Activated naive CD8-positive, alpha-beta T cell treated with anti-CD3 and anti-CD28 coated beads, Interleukin-2, amount 10 ng/mL, durations not matched to agents 7 days and 5 days (primary cell): Measurements from ENCODE around the gene EMILIN2. TPM values are rescaled to one million over a fixed set of nuclear protein-coding genes. Genes with fewer than 3 reads are reported as not detected.
"Not testable (repeated sequence)": the region's sequence is repeated elsewhere in the genome, so short reads cannot be mapped to it uniquely, and the experiment has no call there.

Experiments
- ATAC-seq: fragments of 150-1000 bp; cut with Tn5 transposase; one replicate; pipeline ENCODE4 v1.10.0; 2021; ENCODE audit warnings: low read depth, moderate library complexity
- POLR2A ChIA-PET: fragments of 350-600 bp; sonication (Branson Sonifier 250); formaldehyde crosslinking; loops from one replicate; lab custom pipeline; 2021; ENCODE audit warnings: antibody characterized with exemption; lab: Charles Lee
- DNase-seq: peaks from one replicate; pipeline ENCODE4 v3.0.0; 2021
- H3K27ac Mint-ChIP-seq: one replicate; pipeline ENCODE4 v1.8.0; 2022; ENCODE audit warnings: mild to moderate bottlenecking, mixed read lengths
- H3K27me3 Mint-ChIP-seq: one replicate; pipeline ENCODE4 v1.8.0; 2022; ENCODE audit warnings: mild to moderate bottlenecking, moderate library complexity, mixed read lengths
- H3K36me3 Mint-ChIP-seq: one replicate; pipeline ENCODE4 v1.8.0; 2021; ENCODE audit warnings: mild to moderate bottlenecking, mixed read lengths
- H3K4me1 Mint-ChIP-seq: one replicate; pipeline ENCODE4 v1.8.0; 2021; ENCODE audit warnings: mixed read lengths
- H3K4me3 Mint-ChIP-seq: one replicate; pipeline ENCODE4 v1.8.0; 2022; ENCODE audit warnings: mild to moderate bottlenecking, moderate library complexity, mixed read lengths
- H3K9me3 Mint-ChIP-seq: one replicate; pipeline ENCODE4 v1.8.0; 2021; ENCODE audit warnings: mixed read lengths
- total RNA-seq, 2 experiments: library from RNA; stranded (reverse); gene quantifications; one replicate each; pipeline ENCODE4 v1.2.3, GENCODE V29; 2021

EMILIN2 gene
- total RNA-seq, 2 experiments from 2014 or later = 23.3 to 27.7 TPM

GRCh38 chr18:2824865-2825264 is 21.9 kb upstream of the EMILIN2 start:
- Mint-ChIP-seq H3K4me3 (no peak overlapping the region), H3K36me3 (no peaks in the 10 kb centered on the region), H3K4me1 (no peaks in the 10 kb centered on the region), H3K27ac (no peak overlapping the region), H3K9me3 (peaks cover 2% of the 10 kb centered on the region), H3K27me3 (peaks cover 2% of the 10 kb centered on the region)
- DNase-seq (no peak), ATAC-seq (no peak)
- POLR2A ChIA-PET = no interaction called here

DNA sequence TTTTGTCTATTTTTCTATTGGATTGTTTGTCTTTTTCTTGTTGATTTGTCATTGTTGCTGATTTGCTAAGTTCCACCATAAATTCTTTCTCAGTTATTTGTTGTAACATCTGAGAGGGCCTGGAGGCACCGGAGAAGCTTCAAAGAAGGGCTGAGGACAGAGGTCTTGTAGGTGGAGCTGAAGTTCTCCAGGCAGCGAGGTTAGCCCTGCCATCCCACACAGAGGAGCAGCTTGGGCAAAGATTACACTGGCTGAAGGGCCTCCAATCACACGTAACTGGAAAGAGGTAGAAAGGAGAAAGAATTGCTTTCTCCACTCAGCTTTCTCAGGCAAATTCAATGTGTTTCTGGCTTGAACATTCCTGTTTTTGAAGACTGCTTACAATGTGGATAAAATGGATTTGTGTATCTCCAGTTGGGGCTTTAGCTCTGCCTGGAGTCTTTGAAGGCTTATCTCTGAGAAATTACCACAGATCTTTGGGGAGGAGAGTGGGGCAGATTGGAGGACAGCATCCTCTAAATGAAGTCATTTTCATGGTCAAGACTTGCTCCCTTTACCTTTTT is 21.1 kb upstream of the EMILIN2 start:
- peaks cover 4% of the 10 kb centered on the region for H3K27me3 Mint-ChIP-seq
- peaks cover 2% of the 10 kb centered on the region for H3K9me3 Mint-ChIP-seq
- no peaks in the 10 kb centered on the region for H3K4me1 Mint-ChIP-seq
- no peak for ATAC-seq
- no peak overlapping the region for H3K27ac Mint-ChIP-seq
- H3K36me3 Mint-ChIP-seq = no peaks in the 10 kb centered on the region
- POLR2A ChIA-PET = interaction anchor here (0.6 kb wide), 1 partner anchor 50 kb away, joined by 3 read pairs; no protein-coding TSS in a partner anchor
- DNase-seq = no peak
- no peak overlapping the region for H3K4me3 Mint-ChIP-seq

- H3K9me3 Mint-ChIP-seq = peaks cover 2% of the 10 kb centered on the region
- DNase-seq (no peak), ATAC-seq (no peak)
- POLR2A ChIA-PET = no interaction called here
- H3K27ac Mint-ChIP-seq = no peak overlapping the region
- no peaks in the 10 kb centered on the region for H3K36me3 Mint-ChIP-seq
- H3K27me3 Mint-ChIP-seq = peaks cover 2% of the 10 kb centered on the region
- H3K4me3 Mint-ChIP-seq = no peak overlapping the region
- H3K4me1 Mint-ChIP-seq = no peaks in the 10 kb centered on the region
These were observed 20.2 kb upstream of the EMILIN2 start for GRCh38 chr18:2826581-2826980.

GRCh38 chr18:2827061-2827460 is 19.7 kb upstream of the EMILIN2 start:
- Mint-ChIP-seq H3K36me3 (no peaks in the 10 kb centered on the region), H3K27ac (no peak overlapping the region), H3K9me3 (peaks cover 2% of the 10 kb centered on the region), H3K4me1 (no peaks in the 10 kb centered on the region), H3K27me3 (peaks cover 2% of the 10 kb centered on the region), H3K4me3 (no peak overlapping the region)
- POLR2A ChIA-PET = no interaction called here
- DNase-seq = no peak
- no peak for ATAC-seq

- H3K4me1 Mint-ChIP-seq, H3K36me3 Mint-ChIP-seq, DNase-seq, H3K27me3 Mint-ChIP-seq, H3K27ac Mint-ChIP-seq, H3K4me3 Mint-ChIP-seq, ATAC-seq, POLR2A ChIA-PET: not testable (repeated sequence)
- peaks cover 13% of the 10 kb centered on the region for H3K9me3 Mint-ChIP-seq
These were observed 10.7 kb upstream of the EMILIN2 start for GRCh38 chr18:2836118-2836517.

DNA sequence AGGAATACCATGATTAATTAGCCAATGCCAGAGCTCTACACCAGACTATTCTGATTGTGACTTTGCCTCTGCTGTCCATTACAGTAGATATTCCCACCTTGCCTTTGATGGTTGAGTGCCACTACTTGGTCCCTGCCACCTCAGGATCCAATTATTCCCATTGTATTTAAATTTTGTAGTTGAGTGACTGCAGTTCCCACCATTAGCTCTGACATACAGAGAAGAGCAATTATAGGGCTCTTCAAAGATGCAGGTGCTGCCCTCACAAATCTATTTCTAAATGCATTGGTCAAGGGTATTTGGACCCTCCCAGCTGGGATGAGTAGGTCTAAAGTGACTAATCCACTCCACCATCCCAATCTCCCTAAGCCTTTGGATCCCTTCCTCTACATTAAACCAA is 9.5 kb upstream of the EMILIN2 start:
- H3K27me3 Mint-ChIP-seq, H3K36me3 Mint-ChIP-seq, H3K4me1 Mint-ChIP-seq, H3K4me3 Mint-ChIP-seq, POLR2A ChIA-PET, DNase-seq, ATAC-seq, H3K27ac Mint-ChIP-seq: not testable (repeated sequence)
- H3K9me3 Mint-ChIP-seq = peaks cover 13% of the 10 kb centered on the region

DNA sequence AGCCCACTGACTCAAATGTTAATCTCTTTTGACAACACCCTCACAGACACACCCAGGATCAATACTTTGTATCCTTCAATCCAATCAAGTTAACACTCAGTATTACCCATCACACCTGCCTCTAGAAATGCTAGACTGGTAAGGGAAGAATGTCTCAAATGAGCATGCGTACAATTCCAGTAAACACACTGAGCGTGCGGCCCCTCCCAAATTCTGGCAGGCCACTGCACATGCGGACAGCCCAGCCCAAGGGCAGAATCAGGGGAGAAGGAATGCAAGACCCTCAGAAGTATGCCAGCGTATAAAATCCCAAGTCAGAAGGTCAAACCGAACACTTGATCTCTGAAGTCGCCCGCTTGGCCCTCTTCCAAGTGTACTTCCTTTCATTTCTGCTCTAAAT is 7.6 kb upstream of the EMILIN2 start:
- H3K36me3 Mint-ChIP-seq = peaks cover 2% of the 10 kb centered on the region
- H3K27me3 Mint-ChIP-seq = peaks cover 3% of the 10 kb centered on the region
- no peak overlapping the region for H3K27ac Mint-ChIP-seq
- POLR2A ChIA-PET = no interaction called here
- no peaks in the 10 kb centered on the region for H3K4me1 Mint-ChIP-seq
- peaks cover 13% of the 10 kb centered on the region for H3K9me3 Mint-ChIP-seq
- no peak overlapping the region for H3K4me3 Mint-ChIP-seq
- no peak for DNase-seq
- ATAC-seq = no peak

DNA sequence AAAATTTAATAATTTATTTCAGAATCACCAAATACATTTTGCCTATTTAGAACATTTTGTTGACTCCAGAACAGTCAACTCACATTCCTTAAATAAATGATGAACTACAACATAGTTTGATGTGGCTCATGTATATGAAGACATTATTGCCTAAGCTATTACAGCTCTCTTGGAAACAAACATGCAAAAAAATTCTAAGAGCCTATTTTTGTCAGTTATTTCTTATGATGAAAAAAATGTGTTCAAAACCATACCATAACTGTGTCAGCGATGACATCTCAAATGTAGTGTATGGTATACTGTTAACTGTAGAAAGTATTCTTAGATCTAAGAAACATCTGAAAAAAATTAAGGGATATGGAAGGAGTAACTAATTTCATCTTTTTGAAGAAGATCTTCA is 6.3 kb upstream of the EMILIN2 start:
- Mint-ChIP-seq H3K9me3 (peaks cover 7% of the 10 kb centered on the region), H3K4me1 (no peaks in the 10 kb centered on the region), H3K4me3 (no peak overlapping the region), H3K27me3 (peaks cover 16% of the 10 kb centered on the region), H3K27ac (no peak overlapping the region), H3K36me3 (no peaks in the 10 kb centered on the region)
- DNase-seq (no peak), ATAC-seq (no peak)
- POLR2A ChIA-PET = no interaction called here

DNA sequence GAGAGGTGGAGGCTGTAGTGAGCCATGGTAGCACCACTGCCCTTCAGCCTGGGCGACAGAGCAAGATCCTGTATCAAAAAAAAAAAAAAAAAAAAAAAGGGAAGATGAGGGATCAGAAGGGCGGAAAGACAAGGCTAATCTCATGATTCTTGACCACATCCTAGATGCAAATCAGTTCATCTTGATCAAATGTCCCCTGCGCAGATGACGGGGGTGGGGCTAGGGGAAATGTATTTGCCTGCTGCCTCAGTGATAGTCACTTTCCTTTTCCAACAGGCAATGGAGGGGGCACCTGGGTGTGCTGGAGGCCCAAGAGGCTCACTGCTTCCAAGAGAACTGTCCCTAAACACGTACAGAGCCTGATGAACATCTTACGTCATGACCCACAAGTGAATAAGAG is 3.7 kb upstream of the EMILIN2 start:
- Mint-ChIP-seq H3K36me3 (no peaks in the 10 kb centered on the region), H3K27ac (no peak overlapping the region), H3K27me3 (peaks cover 34% of the 10 kb centered on the region), H3K9me3 (peaks cover 3% of the 10 kb centered on the region), H3K4me3 (no peak overlapping the region), H3K4me1 (peaks cover 8% of the 10 kb centered on the region)
- POLR2A ChIA-PET = no interaction called here
- ATAC-seq (no peak), DNase-seq (no peak)

DNA sequence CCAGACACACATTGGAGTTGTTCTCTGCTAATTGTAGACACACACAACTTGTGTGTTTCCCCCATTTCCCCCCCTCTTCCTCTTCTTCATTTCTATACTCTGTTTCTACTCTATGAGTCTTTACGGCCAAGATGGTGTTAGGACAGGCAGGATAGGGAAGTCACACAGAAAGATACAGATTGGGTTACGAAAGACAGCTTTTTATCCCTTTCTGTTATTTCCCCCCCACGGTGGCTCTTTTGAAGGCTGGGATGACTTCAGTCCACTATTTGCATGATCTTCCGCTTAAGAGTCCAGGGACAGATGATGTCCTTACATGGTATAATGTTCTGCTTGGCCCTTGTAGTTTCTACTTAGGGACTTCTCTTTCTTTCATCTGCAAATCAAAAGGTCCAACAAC is 1.6 kb upstream of the EMILIN2 start:
- H3K9me3 Mint-ChIP-seq = no peaks in the 10 kb centered on the region
- POLR2A ChIA-PET = no interaction called here
- no peak overlapping the region for H3K4me3 Mint-ChIP-seq
- peaks cover 15% of the 10 kb centered on the region for H3K4me1 Mint-ChIP-seq
- H3K27ac Mint-ChIP-seq = no peak overlapping the region
- no peak for ATAC-seq
- H3K36me3 Mint-ChIP-seq = no peaks in the 10 kb centered on the region
- peaks cover 54% of the 10 kb centered on the region for H3K27me3 Mint-ChIP-seq
- no peak for DNase-seq

- peaks cover 15% of the 10 kb centered on the region for H3K4me1 Mint-ChIP-seq
- H3K36me3 Mint-ChIP-seq = no peaks in the 10 kb centered on the region
- DNase-seq (peak; percentile 61), ATAC-seq (peak; percentile 68)
- H3K27ac Mint-ChIP-seq = no peak overlapping the region
- no peaks in the 10 kb centered on the region for H3K9me3 Mint-ChIP-seq
- POLR2A ChIA-PET = interaction anchor here (1.0 kb wide), 1 partner anchor 36 kb away, joined by 3 read pairs; no protein-coding TSS in a partner anchor
- H3K27me3 Mint-ChIP-seq = peaks cover 66% of the 10 kb centered on the region
- H3K4me3 Mint-ChIP-seq = peak overlapping the region; percentile 84
These were observed 776 bp downstream of the EMILIN2 start for GRCh38 chr18:2847317-2848246.

DNA sequence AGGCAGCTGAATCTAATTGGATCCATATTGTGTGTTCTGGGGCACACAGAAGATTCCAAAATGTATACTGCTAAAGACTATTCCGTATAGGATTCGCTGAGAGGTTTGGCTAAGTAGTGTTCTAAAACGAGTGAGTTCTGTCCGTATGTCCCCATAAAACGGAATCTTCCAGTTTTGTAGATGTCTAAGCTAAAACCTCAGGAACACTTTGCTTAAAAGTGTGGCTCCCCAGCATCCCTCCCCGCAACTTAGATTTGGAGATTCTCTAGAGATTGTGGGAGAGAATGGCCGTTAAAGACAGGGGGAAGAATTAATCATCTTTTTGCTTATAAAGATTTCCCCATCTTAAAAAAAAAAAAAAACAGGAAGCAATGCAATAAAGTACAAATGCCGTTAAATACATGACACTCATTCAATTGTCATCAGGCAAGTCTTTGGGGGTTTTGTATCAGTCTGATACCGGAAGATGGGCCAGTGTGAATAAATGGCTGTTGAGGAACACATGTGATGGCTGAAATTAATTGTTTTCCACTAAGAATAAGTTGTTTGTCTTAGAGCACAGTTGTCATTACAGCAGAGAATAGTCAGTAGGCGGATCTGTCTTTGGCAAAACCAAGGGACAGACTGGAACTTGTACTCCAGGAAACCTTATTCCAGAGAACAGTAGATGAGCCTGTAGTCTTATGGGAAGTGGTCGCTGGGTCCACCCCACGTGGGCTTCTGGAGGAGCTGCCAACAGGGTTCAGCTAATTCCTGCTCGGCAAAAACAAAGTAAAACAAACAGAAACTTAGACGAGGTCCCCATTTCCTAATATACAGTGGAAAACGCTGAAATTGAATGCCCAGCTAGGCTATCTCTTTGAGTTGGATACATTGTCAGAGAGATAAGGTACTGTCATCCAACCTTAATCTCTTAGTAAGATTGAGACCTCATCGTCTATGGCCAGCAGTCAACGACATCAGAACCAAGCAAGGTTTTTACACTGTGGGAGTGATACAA is 1.7 kb downstream of the EMILIN2 start:
- Mint-ChIP-seq H3K27me3 (peaks cover 68% of the 10 kb centered on the region), H3K4me3 (peak overlapping the region; percentile 84), H3K9me3 (no peaks in the 10 kb centered on the region), H3K4me1 (peaks cover 15% of the 10 kb centered on the region), H3K36me3 (no peaks in the 10 kb centered on the region), H3K27ac (no peak overlapping the region)
- POLR2A ChIA-PET = no interaction called here
- no peak for DNase-seq
- no peak for ATAC-seq

GRCh38 chr18:2850816-2851215 is 4.0 kb downstream of the EMILIN2 start:
- no peaks in the 10 kb centered on the region for H3K36me3 Mint-ChIP-seq
- POLR2A ChIA-PET = interaction anchor here (0.6 kb wide), 1 partner anchor 63 kb away, joined by 3 read pairs; no protein-coding TSS in a partner anchor
- H3K9me3 Mint-ChIP-seq = no peaks in the 10 kb centered on the region
- peaks cover 58% of the 10 kb centered on the region for H3K27me3 Mint-ChIP-seq
- no peak overlapping the region for H3K27ac Mint-ChIP-seq
- DNase-seq (no peak), ATAC-seq (no peak)
- peaks cover 15% of the 10 kb centered on the region for H3K4me1 Mint-ChIP-seq
- H3K4me3 Mint-ChIP-seq = no peak overlapping the region
